Measurements from ENCODE around the gene PAM. TPM values are rescaled to one million over a fixed set of nuclear protein-coding genes. Genes with fewer than 3 reads are reported as not detected.
"Not testable (repeated sequence)": the region's sequence is repeated elsewhere in the genome, so short reads cannot be mapped to it uniquely, and the experiment has no call there.

The PAM gene
- polyA plus RNA-seq, 5 donors = 76.9 to 161 (median 147) TPM

DNA sequence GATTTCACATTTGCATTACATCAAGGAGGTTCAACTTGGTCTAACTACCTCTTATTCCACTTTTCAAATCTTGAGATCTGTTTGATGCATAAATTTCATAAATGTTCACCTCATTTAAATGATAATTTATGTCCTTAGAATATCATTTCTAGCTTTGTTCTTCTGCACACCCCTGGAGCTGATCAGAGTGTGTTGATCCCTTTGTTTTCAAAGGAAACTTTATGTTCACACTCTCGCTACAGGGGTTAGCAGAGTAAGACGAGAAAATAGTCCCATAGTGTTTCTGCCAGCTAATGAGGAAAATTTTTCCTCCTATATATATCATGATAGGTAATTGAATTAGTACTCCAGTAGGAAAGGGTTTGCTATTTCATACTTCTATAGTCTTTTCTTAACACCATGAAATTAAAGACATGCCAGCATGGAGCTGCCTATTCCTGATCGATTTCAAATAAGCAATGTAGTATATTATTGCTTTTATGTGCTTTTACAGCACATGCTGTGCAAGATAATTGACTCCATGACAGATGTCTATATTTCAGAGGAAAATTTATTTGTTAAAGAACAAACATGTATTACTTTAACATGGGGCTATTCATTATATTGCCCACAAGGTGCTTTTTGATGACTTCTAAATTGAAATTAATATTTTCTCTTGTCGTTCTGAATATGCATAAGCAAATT lies 4.8 kb upstream of the PAM start:
- no peak for DNase-seq

DNA sequence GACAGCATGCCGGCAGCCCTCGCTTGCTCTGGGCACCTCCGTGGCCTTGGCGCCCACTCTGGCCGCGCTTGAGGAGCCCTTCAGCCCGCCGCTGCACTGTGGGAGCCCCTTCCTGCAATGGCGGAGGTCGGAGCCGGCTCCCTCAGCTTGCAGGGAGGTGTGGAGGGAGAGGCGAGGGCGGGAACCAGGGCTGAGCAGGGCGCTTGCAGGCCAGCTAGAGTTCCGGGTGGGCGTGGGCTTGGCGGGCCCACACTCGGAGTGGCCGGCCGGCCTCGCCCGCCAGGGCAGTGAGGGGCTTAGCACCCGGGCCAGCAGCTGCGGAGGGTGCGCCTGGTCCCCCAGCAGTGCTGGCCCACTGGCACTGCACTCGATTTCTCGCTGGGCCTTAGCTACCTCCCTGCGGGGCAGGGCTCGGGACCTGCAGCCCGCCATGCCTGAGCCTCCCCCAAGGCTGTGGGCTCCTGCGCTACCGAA lies 3.2 kb upstream of the PAM start:
- not testable (repeated sequence) for DNase-seq

GRCh38 chr5:102753889-102754766 lies 977 bp upstream of the PAM start:
- peak in 1 of 2 donors; percentile 25 for DNase-seq

DNA sequence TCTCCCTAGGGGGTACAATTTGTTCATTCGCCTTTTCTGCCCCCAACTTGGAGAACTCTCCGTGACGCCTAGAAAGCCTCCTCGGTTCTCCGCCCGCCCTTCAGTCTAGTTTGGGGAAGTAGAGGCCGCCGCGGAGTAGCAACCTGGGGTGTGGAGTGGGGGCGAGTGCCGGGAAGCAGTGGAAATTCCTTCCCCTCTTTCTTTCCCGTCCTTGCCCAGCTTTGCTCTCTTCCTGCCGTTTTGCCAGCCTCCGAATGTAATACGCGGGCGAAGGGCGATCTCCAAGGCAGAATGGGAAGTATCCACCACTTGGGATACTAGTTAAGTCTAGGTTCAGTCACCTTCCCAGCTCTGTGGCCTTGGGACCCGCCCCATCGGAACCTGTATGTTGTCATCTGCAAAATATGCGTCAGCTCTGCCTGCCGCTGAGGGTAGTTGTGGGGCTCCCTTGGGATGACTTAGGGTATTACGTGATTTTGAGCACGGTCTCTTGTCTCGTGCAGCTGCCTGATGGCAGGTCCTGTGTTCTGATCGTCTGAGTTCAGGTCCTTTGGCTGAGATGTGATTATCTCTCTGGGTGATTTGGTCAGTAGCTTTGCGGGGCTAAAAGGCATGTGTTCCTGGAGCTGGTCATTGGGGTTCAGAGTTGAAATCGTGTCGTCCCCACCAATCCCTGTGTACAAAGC lies 724 bp downstream of the PAM start:
- peak; percentile 70 to 74 for DNase-seq

GRCh38 chr5:102758576-102758975 lies 3.5 kb downstream of the PAM start:
- no peak for DNase-seq

DNA sequence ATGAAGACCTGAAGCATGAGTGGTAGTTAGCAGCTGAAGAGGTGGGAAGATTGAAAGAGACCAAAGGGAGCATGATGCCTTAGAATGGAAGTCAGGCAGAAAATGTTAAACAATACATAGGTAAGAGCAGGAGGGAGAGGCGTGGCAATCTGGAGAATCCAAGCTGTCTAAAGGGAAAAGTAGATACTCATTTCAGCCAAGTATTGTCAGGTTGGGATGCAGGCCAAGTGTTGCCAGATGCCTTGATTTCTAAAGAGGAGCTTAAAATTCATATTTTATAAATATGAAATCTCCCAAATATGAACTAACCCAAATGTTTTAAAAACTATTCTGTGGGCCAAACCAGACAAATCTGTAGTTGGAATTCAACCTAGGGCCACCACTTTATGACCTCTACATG lies 4.2 kb downstream of the PAM start:
- DNase-seq = no peak

GRCh38 chr5:102759700-102760099 lies 4.6 kb downstream of the PAM start:
- no peak for DNase-seq

DNA sequence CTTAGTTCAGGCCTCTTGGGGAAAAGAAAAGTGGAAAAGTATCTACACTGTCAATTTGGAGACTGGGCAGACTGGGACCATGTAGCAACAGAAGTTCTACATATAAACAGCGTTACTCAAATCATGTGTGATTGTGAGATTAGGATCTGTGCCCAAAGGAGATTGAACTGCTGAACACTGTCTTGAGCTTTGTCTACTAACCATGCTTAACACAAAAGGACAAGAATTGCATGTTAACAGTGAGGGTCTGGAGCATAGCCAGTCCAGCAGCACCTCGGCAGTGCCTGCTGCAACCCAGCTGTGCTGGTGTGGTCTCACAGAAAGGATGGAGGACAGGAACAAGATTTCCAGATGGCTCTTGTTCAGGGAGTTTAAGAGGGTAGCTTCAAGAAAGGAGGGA lies 5.7 kb downstream of the PAM start:
- no peak for DNase-seq

DNA sequence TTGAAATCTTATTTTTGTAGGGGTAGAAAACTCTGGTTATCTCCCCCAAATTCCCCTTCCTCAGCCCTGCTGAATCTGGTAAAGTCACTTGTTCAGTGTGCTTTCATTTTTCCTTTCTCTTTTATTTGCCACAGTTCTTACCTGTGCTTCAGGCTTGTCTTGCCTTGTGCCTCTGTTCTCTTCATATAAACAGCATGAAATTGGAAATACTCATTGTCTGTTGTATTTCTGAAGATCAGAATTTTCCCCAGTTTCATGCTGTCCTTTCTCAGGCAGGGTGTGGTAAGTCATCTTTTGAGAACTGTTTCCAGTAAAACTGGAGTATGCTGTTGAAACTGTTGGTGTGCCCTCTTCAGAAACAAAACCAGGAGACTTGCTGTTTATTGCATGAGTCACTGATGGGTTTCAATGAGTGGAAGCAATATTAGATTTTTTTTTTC lies 7.0 kb downstream of the PAM start:
- DNase-seq = no peak

GRCh38 chr5:102762562-102763227 lies 7.6 kb downstream of the PAM start:
- no peak for DNase-seq

DNA sequence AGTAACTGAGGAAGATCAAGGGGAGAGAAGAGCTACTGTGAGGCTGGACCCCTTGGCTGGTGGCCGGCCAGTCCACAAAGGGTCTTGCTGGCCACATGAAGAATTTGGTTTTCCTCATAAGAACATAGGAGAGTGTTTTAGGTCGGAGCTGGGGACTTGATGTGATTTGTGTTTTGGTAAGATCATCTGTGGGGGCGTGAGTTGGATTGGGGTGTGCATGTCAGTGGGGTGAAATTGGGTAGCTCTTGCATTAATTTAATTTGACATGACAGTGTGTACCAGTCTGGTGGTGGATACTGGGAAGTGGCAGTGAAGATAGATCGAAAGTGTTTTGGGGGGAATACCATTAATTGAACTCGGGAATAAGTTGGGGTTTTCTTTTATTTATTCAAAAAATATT lies 8.6 kb downstream of the PAM start:
- no peak for DNase-seq

- DNase-seq = no peak
These were observed 9.4 kb downstream of the PAM start for GRCh38 chr5:102764381-102765004.

DNA sequence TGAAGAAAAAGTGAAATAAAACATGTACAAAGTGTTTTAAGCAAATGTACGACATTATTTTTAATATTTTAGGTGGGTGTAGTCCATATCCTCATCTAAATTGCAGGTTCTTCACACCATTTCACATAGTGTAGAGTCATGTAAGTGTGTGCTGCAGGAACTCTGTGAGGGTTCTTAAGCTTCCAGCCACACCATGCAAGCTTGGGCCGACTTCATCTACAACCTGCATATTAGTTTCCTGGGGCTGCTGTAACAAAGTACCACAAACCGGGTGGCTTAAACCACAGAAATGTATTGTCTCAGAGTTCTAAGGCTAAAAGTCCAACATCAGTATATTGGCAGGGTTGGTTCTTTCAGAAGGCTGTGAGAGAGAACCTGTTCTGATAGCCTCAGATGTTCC lies 10.2 kb downstream of the PAM start:
- no peak for DNase-seq

DNA sequence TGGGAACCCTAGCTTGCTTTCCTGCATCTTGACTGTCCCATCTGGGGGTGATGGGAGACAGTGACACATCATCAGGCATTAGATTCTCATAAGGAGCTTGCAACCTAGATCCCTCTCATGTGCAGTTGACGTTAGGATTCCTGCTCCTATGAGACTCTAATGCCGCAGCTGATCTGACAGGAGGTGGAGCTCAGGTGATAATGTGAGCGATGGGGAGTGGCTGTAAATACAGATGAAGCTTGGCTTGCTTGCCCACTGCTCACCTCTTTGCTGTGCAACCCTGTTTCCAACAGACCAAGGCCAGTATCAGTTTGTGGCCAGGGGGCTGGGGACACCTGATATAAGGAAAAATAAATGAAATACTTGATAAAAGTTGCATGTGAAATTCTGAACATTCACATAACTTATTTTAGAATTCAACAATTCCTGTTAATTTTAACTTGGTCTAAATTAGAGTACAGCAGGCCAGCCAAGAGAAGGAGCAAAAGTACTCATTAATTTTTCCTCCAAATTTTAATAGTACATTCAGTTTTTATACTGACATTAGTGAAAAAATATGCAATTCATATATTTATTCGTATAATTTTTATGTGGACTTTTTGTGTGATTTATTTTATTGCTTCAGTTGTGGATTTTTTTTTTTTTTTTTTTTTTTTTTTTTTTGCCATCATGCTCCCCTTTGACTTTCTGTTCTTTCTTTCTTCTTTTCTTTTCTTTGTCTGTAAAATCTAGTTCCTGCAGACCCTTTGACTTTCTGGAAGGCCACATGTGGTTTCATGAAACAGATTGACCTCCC lies 11.4 kb downstream of the PAM start:
- DNase-seq = no peak

GRCh38 chr5:102767862-102768261 lies 12.8 kb downstream of the PAM start:
- DNase-seq = no peak

DNA sequence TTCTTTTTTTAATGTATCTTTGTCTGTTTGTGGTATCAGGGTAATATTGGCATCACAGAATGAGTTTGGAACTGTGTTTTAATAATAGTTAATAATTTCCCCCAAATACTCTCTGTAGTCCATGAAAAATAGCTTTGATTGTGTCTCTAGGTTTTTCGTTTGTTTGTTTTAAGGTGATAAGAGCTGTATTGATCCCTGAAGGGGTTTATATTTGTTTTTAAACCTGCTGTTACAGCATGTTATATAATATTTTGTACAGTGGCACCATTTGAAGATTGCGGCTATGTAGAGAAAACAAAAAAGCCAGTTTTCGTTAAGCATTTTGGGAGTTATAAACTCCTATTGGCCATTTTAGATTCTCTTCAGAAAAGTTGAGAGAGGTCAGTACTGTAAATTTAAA lies 15.7 kb downstream of the PAM start:
- no peak for DNase-seq

GRCh38 chr5:102771435-102771834 lies 16.3 kb downstream of the PAM start:
- no peak for DNase-seq

- DNase-seq = no peak
These were observed 17.2 kb downstream of the PAM start for GRCh38 chr5:102772273-102772672.

DNA sequence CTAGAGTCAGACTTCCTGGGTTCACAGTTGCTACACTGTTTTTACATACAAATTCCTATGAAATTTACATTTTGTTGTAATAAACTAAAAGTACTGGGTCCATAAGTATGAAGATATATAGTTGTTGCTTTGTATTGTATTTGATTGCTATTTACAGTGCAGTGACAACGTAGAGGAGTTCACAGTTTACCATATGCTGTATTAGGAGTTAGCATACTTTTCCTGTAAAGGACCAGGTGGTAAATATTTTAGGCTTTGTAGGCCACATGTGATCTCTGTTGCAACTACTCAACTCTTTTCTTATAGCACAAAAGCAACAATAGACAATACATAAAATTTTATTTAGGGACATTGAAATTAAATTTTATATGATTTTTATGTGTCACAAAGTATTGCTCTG lies 18.0 kb downstream of the PAM start:
- DNase-seq = no peak

- DNase-seq = not testable (repeated sequence)
These were observed 20.7 kb downstream of the PAM start for GRCh38 chr5:102775756-102776155.

- no peak for DNase-seq
These were observed 22.0 kb downstream of the PAM start for GRCh38 chr5:102777099-102777498.
